Neuronal stem cell (in vitro differentiated cells): ENCODE data around the gene HDAC11.

Experiments used
- DNase-seq: peaks from one replicate; pipeline ENCODE4 v3.0.0-alpha.2; 2013; ENCODE audit warnings: low spot score
- H2AFZ ChIP-seq: one replicate; pipeline ENCODE4 v1.6.1; 2013; ENCODE audit warnings: mild to moderate bottlenecking, low read length, inconsistent platforms
- H2AK5ac ChIP-seq: 2 replicates; pipeline ENCODE4 v1.6.1; 2013; ENCODE audit warnings: low read depth, mild to moderate bottlenecking, inconsistent platforms, low read length, moderate library complexity, mixed read lengths
- H2BK120ac ChIP-seq: 2 replicates; pipeline ENCODE4 v1.6.1; 2013; ENCODE audit warnings: low read depth, mild to moderate bottlenecking, inconsistent platforms, low read length, moderate library complexity, mixed read lengths
- H2BK12ac ChIP-seq: one replicate; pipeline ENCODE4 v1.6.1; 2013; ENCODE audit warnings: low read length, inconsistent platforms
- H2BK15ac ChIP-seq: 2 replicates; pipeline ENCODE4 v1.6.1; 2013; ENCODE audit warnings: mild to moderate bottlenecking, low read length, inconsistent platforms, mixed read lengths
- H2BK5ac ChIP-seq: one replicate; pipeline ENCODE4 v1.6.1; 2013; ENCODE audit warnings: inconsistent platforms, mild to moderate bottlenecking, low read length, moderate library complexity
- H3K14ac ChIP-seq: one replicate; pipeline ENCODE4 v1.6.1; 2013; ENCODE audit warnings: low read length, inconsistent platforms
- H3K18ac ChIP-seq: 2 replicates; pipeline ENCODE4 v1.6.1; 2013; ENCODE audit warnings: low read length, inconsistent platforms
- H3K23ac ChIP-seq: 2 replicates; pipeline ENCODE4 v1.6.1; 2013; ENCODE audit warnings: low read depth, mild to moderate bottlenecking, mixed read lengths, low read length, inconsistent platforms; ENCODE audit not compliant: poor library complexity
- H3K27ac ChIP-seq: replicated peaks from 3 replicates; pipeline ENCODE4 v1.5.1; 2013; ENCODE audit warnings: low read length, inconsistent platforms
- H3K27me3 ChIP-seq, 3 experiments: 2 replicates each; pipeline ENCODE4 v1.6.1; 2013; ENCODE audit warnings: low read length in 3 of 3, mild to moderate bottlenecking in 2 of 3, inconsistent platforms in 1 of 3, low read depth in 1 of 3, mixed read lengths in 1 of 3, moderate library complexity in 1 of 3; ENCODE audit not compliant: control insufficient read depth in 3 of 3, insufficient read depth in 3 of 3
- H3K36me3 ChIP-seq, 2 donors: replicated peaks in 1 of 2; 2 replicates each; pipeline ENCODE4 v1.6.1; 2013; ENCODE audit warnings: low read length in 2 of 2; ENCODE audit not compliant: control insufficient read depth in 2 of 2, insufficient read depth in 2 of 2
- H3K4ac ChIP-seq: 2 replicates; pipeline ENCODE4 v1.6.1; 2013; ENCODE audit warnings: inconsistent platforms, mild to moderate bottlenecking, low read length, moderate library complexity
- H3K4me1 ChIP-seq, 2 donors: 1 replicate in 1 of 2; 2 replicates in 1 of 2; pipeline ENCODE4 v1.6.1; 2013; ENCODE audit warnings: low read length in 2 of 2, low read depth in 1 of 2; ENCODE audit not compliant: control insufficient read depth in 2 of 2, insufficient read depth in 1 of 2
- H3K4me2 ChIP-seq: one replicate; pipeline ENCODE4 v1.6.1; 2013; ENCODE audit warnings: mild to moderate bottlenecking, low read length, inconsistent platforms; ENCODE audit not compliant: insufficient read depth, poor library complexity, severe bottlenecking
- H3K4me3 ChIP-seq, 2 donors: 2 replicates each; pipeline ENCODE4 v1.5.1; 2013; ENCODE audit warnings: low read length in 2 of 2, mild to moderate bottlenecking in 2 of 2, inconsistent platforms in 1 of 2, moderate library complexity in 1 of 2
- H3K79me1 ChIP-seq: one replicate; pipeline ENCODE4 v1.6.1; 2013; ENCODE audit warnings: low read depth, mild to moderate bottlenecking, inconsistent platforms, low read length, moderate library complexity
- H3K9ac ChIP-seq: one replicate; pipeline ENCODE4 v1.6.1; 2013; ENCODE audit warnings: mild to moderate bottlenecking, low read depth, low read length, inconsistent platforms; ENCODE audit not compliant: poor library complexity
- H3K9me3 ChIP-seq, 2 donors: replicated peaks in 1 of 2; 2 replicates each; pipeline versions ENCODE3 to v1.6.1; 2013; ENCODE audit warnings: low read length in 2 of 2, mild to moderate bottlenecking in 2 of 2, inconsistent platforms in 1 of 2, low read depth in 1 of 2, mixed read lengths in 1 of 2, moderate library complexity in 1 of 2; ENCODE audit not compliant: control insufficient read depth in 2 of 2, insufficient read depth in 1 of 2
- H4K8ac ChIP-seq: one replicate; pipeline ENCODE4 v1.6.1; 2013; ENCODE audit warnings: low read depth, mild to moderate bottlenecking, inconsistent platforms, low read length, moderate library complexity
- H4K91ac ChIP-seq: one replicate; pipeline ENCODE4 v1.6.1; 2013; ENCODE audit warnings: low read length, low read depth, mild to moderate bottlenecking, inconsistent platforms; ENCODE audit not compliant: poor library complexity
- WGBS, 2 donors: extraction: QIAGEN DNeasy Blood & Tissue Kit; methylation state at CpG; one replicate each; pipeline ENCODE4 v1.1.7; 2013; ENCODE audit warnings: missing lambda C conversion rate in 2 of 2, mixed read lengths in 1 of 2; ENCODE audit not compliant: insufficient read length in 2 of 2, insufficient replicate concordance in 1 of 2; ENCODE audit errors: extremely low coverage in 2 of 2; 5-methylcytosine and 5-hydroxymethylcytosine counted together

The HDAC11 gene

GRCh38 chr3:13536832-13537231, 56.7 kb downstream of the HDAC11 start:
- Histone ChIP-seq H2AK5ac (no peak overlapping the region), H4K91ac (no peak overlapping the region), H3K27me3 (no peaks in the 10 kb centered on the region), H2BK12ac (peak overlapping the region; percentile 10), H4K8ac (no peak overlapping the region), H3K4me2 (no peak overlapping the region), H3K23ac (no peak overlapping the region), H2BK120ac (no peak overlapping the region), H3K4me1 (peaks cover 0 to 3% of the 10 kb centered on the region in 2 donors), H3K9me3 (peaks cover 0 to 4% of the 10 kb centered on the region in 2 donors), H3K79me1 (no peaks in the 10 kb centered on the region), H3K9ac (no peak overlapping the region), H2BK15ac (no peak overlapping the region), H2BK5ac (no peak overlapping the region), H3K4me3 (no peak overlapping the region), H2AFZ (peak overlapping the region; percentile 73), H3K4ac (no peak overlapping the region), H3K18ac (no peak overlapping the region), H3K14ac (no peak overlapping the region), H3K27ac (no peak overlapping the region), H3K36me3 (no peaks in the 10 kb centered on the region)
- no peak for DNase-seq
- WGBS, 2 donors = no CpG with 5 or more reads among the region's 8 CpGs

- Histone ChIP-seq H4K8ac (no peak overlapping the region), H2AFZ (peak overlapping the region; percentile 73), H3K18ac (peak overlapping the region; percentile 23), H3K4me2 (no peak overlapping the region), H3K4me1 (peaks cover 0 to 3% of the 10 kb centered on the region in 2 donors), H3K79me1 (no peaks in the 10 kb centered on the region), H2AK5ac (no peak overlapping the region), H2BK5ac (no peak overlapping the region), H2BK15ac (no peak overlapping the region), H3K4ac (no peak overlapping the region), H3K9ac (no peak overlapping the region), H3K27ac (no peak overlapping the region), H3K27me3 (no peaks in the 10 kb centered on the region), H2BK12ac (no peak overlapping the region), H3K9me3 (peaks cover 0 to 4% of the 10 kb centered on the region in 2 donors), H3K23ac (no peak overlapping the region), H3K14ac (no peak overlapping the region), H4K91ac (no peak overlapping the region), H2BK120ac (no peak overlapping the region), H3K4me3 (no peak overlapping the region), H3K36me3 (no peaks in the 10 kb centered on the region)
- DNase-seq = no peak
- WGBS, 2 donors = no CpG with 5 or more reads among the region's 6 CpGs
Measured at GRCh38 chr3:13537244-13537908, 57.3 kb downstream of the HDAC11 start.

GRCh38 chr3:13537909-13538296, 57.8 kb downstream of the HDAC11 start:
- no peak overlapping the region for H2AK5ac ChIP-seq
- H2BK15ac ChIP-seq = no peak overlapping the region
- no peak overlapping the region for H2BK120ac ChIP-seq
- H3K9me3 ChIP-seq = peaks cover 0 to 4% of the 10 kb centered on the region in 2 donors
- no peak overlapping the region for H2AFZ ChIP-seq
- H3K18ac ChIP-seq = no peak overlapping the region
- peaks cover 0 to 3% of the 10 kb centered on the region in 2 donors for H3K4me1 ChIP-seq
- no peak overlapping the region for H3K9ac ChIP-seq
- no peak overlapping the region for H4K91ac ChIP-seq
- DNase-seq = no peak
- H3K27ac ChIP-seq = no peak overlapping the region
- H3K4ac ChIP-seq = no peak overlapping the region
- H3K4me3 ChIP-seq = no peak overlapping the region
- no peak overlapping the region for H2BK5ac ChIP-seq
- H3K27me3 ChIP-seq = no peaks in the 10 kb centered on the region
- H2BK12ac ChIP-seq = no peak overlapping the region
- H3K79me1 ChIP-seq = no peaks in the 10 kb centered on the region
- H3K4me2 ChIP-seq = no peak overlapping the region
- H3K23ac ChIP-seq = no peak overlapping the region
- WGBS, 2 donors = no CpG with 5 or more reads among the region's 6 CpGs
- no peak overlapping the region for H4K8ac ChIP-seq
- no peaks in the 10 kb centered on the region for H3K36me3 ChIP-seq
- H3K14ac ChIP-seq = no peak overlapping the region

GRCh38 chr3:13538520-13539291, 58.6 kb downstream of the HDAC11 start:
- H3K18ac ChIP-seq = no peak overlapping the region
- no peak overlapping the region for H2AK5ac ChIP-seq
- DNase-seq = no peak
- H4K8ac ChIP-seq = no peak overlapping the region
- H2BK15ac ChIP-seq = no peak overlapping the region
- H4K91ac ChIP-seq = no peak overlapping the region
- no CpG with 5 or more reads among the region's 9 CpGs for WGBS, 2 donors
- H3K27me3 ChIP-seq = peaks cover 0 to 4% (median 0%) of the 10 kb centered on the region in 3 experiments
- H2BK5ac ChIP-seq = no peak overlapping the region
- no peak overlapping the region for H3K4me3 ChIP-seq
- H2AFZ ChIP-seq = no peak overlapping the region
- no peaks in the 10 kb centered on the region for H3K79me1 ChIP-seq
- no peak overlapping the region for H2BK120ac ChIP-seq
- H3K9me3 ChIP-seq = peaks cover 0 to 4% of the 10 kb centered on the region in 2 donors
- no peaks in the 10 kb centered on the region for H3K36me3 ChIP-seq
- H3K27ac ChIP-seq = no peak overlapping the region
- H3K4me2 ChIP-seq = no peak overlapping the region
- H2BK12ac ChIP-seq = no peak overlapping the region
- no peak overlapping the region for H3K4ac ChIP-seq
- H3K4me1 ChIP-seq = peaks cover 0 to 3% of the 10 kb centered on the region in 2 donors
- H3K14ac ChIP-seq = no peak overlapping the region
- peak overlapping the region; percentile 2 for H3K9ac ChIP-seq
- H3K23ac ChIP-seq = peak overlapping the region; percentile 58
